ENCODE measurements around the gene KIF5A. TPM values are rescaled to one million over a fixed set of nuclear protein-coding genes. Genes with fewer than 3 reads are reported as not detected.

The KIF5A gene
- total and polyA plus RNA-seq, 5 experiments from 2014 or later = 0.17 to 2.3 (median 0.85) TPM; not detected in 1

GRCh38 chr12:57629897-57630471 is 80.1 kb downstream of the KIF5A start:
- Mint-ChIP-seq H3K36me3 (no peaks in the 10 kb centered on the region), H3K4me1 (peaks cover 14 to 36% (median 20%) of the 10 kb centered on the region in 4 donors), H3K27me3 (peaks cover 30 to 96% (median 63%) of the 10 kb centered on the region in 5 donors), H3K4me3 (no peak overlapping the region), H3K27ac (no peak overlapping the region), H3K9me3 (peaks cover 0 to 1% (median 0%) of the 10 kb centered on the region in 9 donors)
- no peak for ATAC-seq
- DNase-seq = no peak
- POLR2A ChIA-PET = interaction anchor here (0.7 to 1.2 kb wide), 2 partner anchors 14 to 64 kb away, joined by 3 read pairs; partner anchors contain the start of gene OS9

DNA sequence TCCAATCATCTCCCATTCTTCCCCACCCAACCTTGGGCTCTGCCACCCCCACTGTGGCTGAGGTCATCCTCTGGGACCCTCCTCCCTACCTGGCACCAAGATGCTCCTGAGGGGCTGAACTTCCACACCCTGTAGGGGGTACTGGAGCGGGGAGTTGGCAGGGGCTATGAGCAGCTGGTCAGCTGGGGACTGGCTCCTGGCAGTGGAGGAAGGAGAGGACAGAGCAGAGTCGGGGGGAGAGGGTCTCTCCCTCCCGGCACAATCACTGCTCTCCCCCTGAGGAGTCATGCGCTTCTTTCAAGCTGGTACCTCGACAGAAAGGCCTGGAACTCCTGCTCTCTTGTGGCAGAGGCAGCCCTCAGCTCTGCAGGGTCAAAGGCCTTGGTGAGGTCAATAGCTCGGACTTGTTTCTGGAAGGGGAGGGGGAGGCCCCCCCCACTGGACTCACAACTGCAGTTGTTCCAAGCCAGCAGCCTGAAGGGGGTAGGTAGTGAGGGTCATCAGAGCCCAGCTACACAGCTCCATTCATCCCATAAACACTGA is 81.1 kb downstream of the KIF5A start:
- Mint-ChIP-seq H3K36me3 (no peaks in the 10 kb centered on the region), H3K4me3 (peak overlapping the region in 1 of 10 donors; percentile 78), H3K4me1 (peaks cover 14 to 36% (median 20%) of the 10 kb centered on the region in 4 donors), H3K9me3 (peaks cover 0 to 1% (median 0%) of the 10 kb centered on the region in 9 donors), H3K27me3 (peaks cover 23 to 89% (median 60%) of the 10 kb centered on the region in 5 donors), H3K27ac (peak overlapping the region in 1 of 10 donors; percentile 18)
- DNase-seq (no peak), ATAC-seq (no peak)
- POLR2A ChIA-PET = interaction anchor here (0.5 to 1.2 kb wide), 3 partner anchors 15 to 63 kb away, joined by 3 to 6 read pairs (median 3); partner anchors contain the start of gene OS9

GRCh38 chr12:57631566-57632072 is 81.8 kb downstream of the KIF5A start:
- no peaks in the 10 kb centered on the region for H3K36me3 Mint-ChIP-seq
- DNase-seq (no peak), ATAC-seq (no peak)
- peaks cover 21 to 82% (median 54%) of the 10 kb centered on the region in 5 donors for H3K27me3 Mint-ChIP-seq
- POLR2A ChIA-PET = no interaction called here
- peaks cover 14 to 36% (median 20%) of the 10 kb centered on the region in 4 donors for H3K4me1 Mint-ChIP-seq
- H3K4me3 Mint-ChIP-seq = peak overlapping the region in 9 of 10 donors; percentile 7 to 78 (median 39)
- no peak overlapping the region for H3K27ac Mint-ChIP-seq
- peaks cover 0 to 1% (median 0%) of the 10 kb centered on the region in 9 donors for H3K9me3 Mint-ChIP-seq

GRCh38 chr12:57632073-57632957 is 82.5 kb downstream of the KIF5A start:
- ATAC-seq (peak; percentile 27 to 62), DNase-seq (peak in 3 of 10 donors; percentile 19 to 37 (median 26))
- H3K27me3 Mint-ChIP-seq = peaks cover 16 to 75% (median 50%) of the 10 kb centered on the region in 5 donors
- peaks cover 0 to 1% (median 0%) of the 10 kb centered on the region in 9 donors for H3K9me3 Mint-ChIP-seq
- H3K4me1 Mint-ChIP-seq = peaks cover 9 to 29% (median 18%) of the 10 kb centered on the region in 4 donors
- POLR2A ChIA-PET = interaction anchor here (0.7 to 1.2 kb wide), 5 partner anchors 40 to 174 kb away, joined by 3 to 5 read pairs (median 4); no protein-coding TSS in a partner anchor
- H3K36me3 Mint-ChIP-seq = no peaks in the 10 kb centered on the region
- H3K27ac Mint-ChIP-seq = peak overlapping the region in 1 of 10 donors; percentile 59
- H3K4me3 Mint-ChIP-seq = peak overlapping the region; percentile 45 to 84 (median 74)

GRCh38 chr12:57632958-57633840 is 83.4 kb downstream of the KIF5A start, which contains the start of gene B4GALNT1:
Gene B4GALNT1 (minus strand): TSS chr12:57633201. CDS start chr12:57632132, 1,069 bp downstream.
- Mint-ChIP-seq H3K4me1 (peaks cover 6 to 21% (median 14%) of the 10 kb centered on the region in 4 donors), H3K36me3 (no peaks in the 10 kb centered on the region), H3K9me3 (peaks cover 0 to 1% (median 0%) of the 10 kb centered on the region in 9 donors), H3K27ac (peak within 1 kb of the TSS in 1 of 10 donors; percentile 59), H3K4me3 (peak within 1 kb of the TSS; percentile 45 to 84 (median 74)), H3K27me3 (peaks cover 15 to 67% (median 45%) of the 10 kb centered on the region in 5 donors)
- peak; percentile 83 to 92 for ATAC-seq
- POLR2A ChIA-PET = interaction anchor here (0.6 to 1.2 kb wide), 6 partner anchors 40 to 174 kb away, joined by 3 to 10 read pairs (median 4); no protein-coding TSS in a partner anchor
- DNase-seq = peak; percentile 39 to 72 (median 64)

Small RNA genes lying within 50 kb of the gene (microRNA-seq; reads per million reads assigned to microRNA genes)
- gene MIR616 (ENCODE audit: borderline microRNAs expressed) (2.1 reads per million), gene MIR6758 (ENCODE audit: borderline microRNAs expressed) (not detected)

Other genes with a start within 250 kb of the KIF5A start
- gene R3HDM2, start 119.0 kb upstream of the KIF5A start, total RNA-seq = 100 to 1,000 TPM; 104 to 115 TPM
- 10 to 100 TPM in 1 of 3 donors, 1 to 10 TPM in 2; 5.4 to 17.3 (median 7.4) TPM for gene R3HDM2, start 119.0 kb upstream of the KIF5A start, polyA plus RNA-seq
- under 1 TPM; 0.18 to 0.19 TPM for gene INHBC, start 115.3 kb upstream of the KIF5A start, total RNA-seq
- gene INHBC, start 115.3 kb upstream of the KIF5A start, polyA plus RNA-seq = not detected
- gene INHBE, start 94.7 kb upstream of the KIF5A start, total RNA-seq = not detected
- gene INHBE, start 94.7 kb upstream of the KIF5A start, polyA plus RNA-seq = under 1 TPM in 1 of 3 donors, not detected in 2; 0.16 TPM
- 1 to 10 TPM; 1.9 to 2.7 TPM for gene GLI1, start 90.3 kb upstream of the KIF5A start, total RNA-seq
- gene GLI1, start 90.3 kb upstream of the KIF5A start, polyA plus RNA-seq = not detected
- gene ARHGAP9, start 70.2 kb upstream of the KIF5A start, total RNA-seq = 100 to 1,000 TPM; 287 to 291 TPM
- 100 to 1,000 TPM; 136 to 240 (median 150) TPM for gene ARHGAP9, start 70.2 kb upstream of the KIF5A start, polyA plus RNA-seq
- 100 to 1,000 TPM; 368 to 386 TPM for gene MARS1, start 62.0 kb upstream of the KIF5A start, total RNA-seq
- gene MARS1, start 62.0 kb upstream of the KIF5A start, polyA plus RNA-seq = 10 to 100 TPM; 81.0 to 93.5 (median 91.9) TPM
- 10 to 100 TPM; 88.0 to 89.5 TPM for gene DDIT3, start 29.5 kb upstream of the KIF5A start, total RNA-seq
- gene DDIT3, start 29.5 kb upstream of the KIF5A start, polyA plus RNA-seq = 10 to 100 TPM; 13.1 to 18.7 (median 15.5) TPM
- gene MBD6, start 27.2 kb upstream of the KIF5A start, total RNA-seq = 100 to 1,000 TPM in 1 of 2 experiments, 10 to 100 TPM in 1; 98.5 to 104 TPM
- gene MBD6, start 27.2 kb upstream of the KIF5A start, polyA plus RNA-seq = 1 to 10 TPM in 2 of 3 donors, under 1 TPM in 1; 0.38 to 2.5 (median 2.1) TPM
- 10 to 100 TPM; 69.0 to 70.5 TPM for gene DCTN2, start 2.9 kb upstream of the KIF5A start, total RNA-seq
- gene DCTN2, start 2.9 kb upstream of the KIF5A start, polyA plus RNA-seq = 10 to 100 TPM; 60.6 to 67.8 (median 67.7) TPM
- 10 to 100 TPM; 23.4 to 24.8 TPM for gene PIP4K2C, start 41.1 kb downstream of the KIF5A start, total RNA-seq
- 10 to 100 TPM; 10.9 to 24.6 (median 22.7) TPM for gene PIP4K2C, start 41.1 kb downstream of the KIF5A start, polyA plus RNA-seq
- 10 to 100 TPM; 36.2 to 36.3 TPM for gene DTX3, start 54.8 kb downstream of the KIF5A start, total RNA-seq
- 1 to 10 TPM; 4.9 to 9.4 (median 7.7) TPM for gene DTX3, start 54.8 kb downstream of the KIF5A start, polyA plus RNA-seq
- gene ARHGEF25, start 61.4 kb downstream of the KIF5A start, total RNA-seq = under 1 TPM; 0.27 to 0.55 TPM
- gene ARHGEF25, start 61.4 kb downstream of the KIF5A start, polyA plus RNA-seq = not detected
- gene B4GALNT1, start 83.2 kb downstream of the KIF5A start, total RNA-seq = under 1 TPM in 1 of 2 experiments, not detected in 1; 0.30 TPM
- gene B4GALNT1, start 83.2 kb downstream of the KIF5A start, polyA plus RNA-seq = not detected
- 100 to 1,000 TPM; 158 to 166 TPM for gene OS9, start 144.1 kb downstream of the KIF5A start, total RNA-seq
- gene OS9, start 144.1 kb downstream of the KIF5A start, polyA plus RNA-seq = 10 to 100 TPM; 53.6 to 56.3 (median 53.6) TPM
- gene AGAP2, start 188.7 kb downstream of the KIF5A start, total RNA-seq = 10 to 100 TPM; 54.4 to 58.8 TPM
- gene AGAP2, start 188.7 kb downstream of the KIF5A start, polyA plus RNA-seq = 1 to 10 TPM; 4.3 to 6.9 (median 5.6) TPM
- 10 to 100 TPM; 22.5 to 24.8 TPM for gene TSPAN31, start 195.0 kb downstream of the KIF5A start, total RNA-seq
- gene TSPAN31, start 195.0 kb downstream of the KIF5A start, polyA plus RNA-seq = 10 to 100 TPM; 42.2 to 53.3 (median 47.3) TPM
- gene CDK4, start 202.3 kb downstream of the KIF5A start, total RNA-seq = 10 to 100 TPM; 44.6 to 49.0 TPM
- gene CDK4, start 202.3 kb downstream of the KIF5A start, polyA plus RNA-seq = 100 to 1,000 TPM in 1 of 3 donors, 10 to 100 TPM in 2; 71.3 to 101 (median 80.5) TPM
- gene MARCHF9, start 205.1 kb downstream of the KIF5A start, total RNA-seq = 10 to 100 TPM; 59.5 to 64.8 TPM
- gene MARCHF9, start 205.1 kb downstream of the KIF5A start, polyA plus RNA-seq = 1 to 10 TPM; 2.2 to 6.6 (median 4.5) TPM
- gene CYP27B1, start 217.0 kb downstream of the KIF5A start, total RNA-seq = 1 to 10 TPM; 1.4 to 1.6 TPM
- gene CYP27B1, start 217.0 kb downstream of the KIF5A start, polyA plus RNA-seq = not detected
- 10 to 100 TPM; 14.6 to 17.6 TPM for gene METTL1, start 222.1 kb downstream of the KIF5A start, total RNA-seq
- gene METTL1, start 222.1 kb downstream of the KIF5A start, polyA plus RNA-seq = 10 to 100 TPM; 12.9 to 21.7 (median 18.7) TPM
- 1 to 10 TPM; 2.9 to 4.0 TPM for gene EEF1AKMT3, start 222.6 kb downstream of the KIF5A start, total RNA-seq
- 1 to 10 TPM; 1.4 to 4.2 (median 1.8) TPM for gene EEF1AKMT3, start 222.6 kb downstream of the KIF5A start, polyA plus RNA-seq
- gene TSFM, start 232.7 kb downstream of the KIF5A start, total RNA-seq = 10 to 100 TPM; 18.9 to 29.0 TPM
- gene TSFM, start 232.7 kb downstream of the KIF5A start, polyA plus RNA-seq = 10 to 100 TPM; 25.5 to 31.0 (median 28.3) TPM